GM19468 (cell line): ENCODE measurements around the gene TULP4.
"Not testable (repeated sequence)": the region's sequence is repeated elsewhere in the genome, so short reads cannot be mapped to it uniquely, and the experiment has no call there.

Experiments
- ATAC-seq: cut with Tn5 transposase; IDR thresholded peaks from one replicate; pipeline ENCODE4 v1.9.1; 2021; ENCODE audit warnings: mild to moderate bottlenecking, moderate library complexity, moderate number of reproducible peaks; ENCODE audit not compliant: unreplicated experiment; ENCODE audit errors: extremely low read depth

Gene TULP4

DNA sequence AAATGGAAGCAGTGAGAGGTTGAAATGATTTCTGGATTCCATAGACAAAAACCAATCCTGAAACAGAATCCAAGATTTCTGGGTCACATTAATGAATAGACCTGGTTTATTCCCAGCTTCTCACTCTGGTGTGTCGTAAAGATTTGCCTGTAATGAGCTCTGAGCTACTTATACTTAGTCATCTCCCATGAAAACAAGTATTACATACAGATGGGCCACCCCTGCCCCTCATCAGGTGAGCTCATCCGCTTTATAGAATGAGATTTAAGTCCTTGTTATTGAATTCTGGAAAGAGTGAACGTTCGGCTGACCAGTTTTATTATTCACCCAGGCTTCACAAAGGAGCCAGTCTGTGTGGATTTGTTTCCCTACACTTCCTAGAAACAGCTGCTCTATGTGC, 200.5 kb downstream of the TULP4 start:
- ATAC-seq = no peak

DNA sequence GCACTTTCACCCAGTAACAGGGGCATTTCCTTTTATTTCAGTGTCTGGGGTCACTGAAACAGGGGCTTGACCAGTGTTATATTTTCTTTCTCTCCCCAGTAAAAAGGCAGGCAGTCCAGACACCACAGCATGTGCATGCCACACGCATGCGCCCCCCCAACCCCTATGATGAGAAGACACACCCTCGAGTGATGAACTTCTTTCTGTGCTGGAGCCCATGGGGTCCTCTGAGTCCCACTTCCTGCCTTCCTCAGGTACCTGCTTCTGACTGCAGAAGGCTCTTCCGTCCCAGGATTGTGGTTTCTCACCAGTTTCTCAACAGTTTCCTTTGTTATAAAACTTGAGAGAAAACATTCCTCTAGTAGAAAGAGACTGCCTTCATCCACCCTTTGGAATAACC, 201.9 kb downstream of the TULP4 start:
- ATAC-seq = no peak

DNA sequence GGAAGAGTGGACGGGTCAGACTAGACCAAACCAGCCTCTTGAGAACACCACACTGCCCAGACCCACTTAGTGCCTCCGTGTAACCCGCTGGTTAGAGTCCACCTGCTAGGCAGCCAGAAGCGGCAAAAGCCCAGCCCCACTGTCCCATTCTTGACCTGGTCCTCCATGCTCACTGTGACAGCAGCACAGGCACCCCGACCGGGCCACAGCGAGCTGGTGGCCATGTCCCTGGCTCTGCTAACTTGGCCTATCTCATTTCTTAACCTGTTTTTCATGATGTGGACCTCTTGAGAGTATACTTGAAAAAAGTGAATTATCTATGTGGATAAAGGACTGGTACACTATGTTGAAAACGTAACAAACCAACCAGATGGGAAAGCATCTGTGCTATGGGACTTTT, 202.7 kb downstream of the TULP4 start:
- ATAC-seq = no peak

DNA sequence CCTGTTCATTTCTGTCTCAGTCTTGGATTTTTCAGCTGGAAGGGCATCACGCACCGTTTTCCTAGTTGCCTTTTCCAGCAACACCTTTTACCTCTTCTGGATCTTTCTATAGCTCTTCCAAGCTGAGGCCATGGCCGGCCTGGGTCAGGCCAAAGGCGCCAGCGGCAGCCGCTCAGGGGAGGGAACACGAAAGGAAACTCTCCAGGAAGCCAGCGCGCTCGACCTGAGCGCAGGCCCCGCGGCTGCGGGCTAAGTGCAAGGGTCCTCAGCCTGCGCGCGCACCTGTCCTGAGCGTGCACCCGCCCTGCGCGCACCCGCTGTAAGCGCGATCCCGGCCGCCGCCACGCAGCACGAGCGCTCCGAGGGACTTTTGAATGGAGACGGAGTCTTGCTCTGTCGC, 203.8 kb downstream of the TULP4 start:
- no peak for ATAC-seq

DNA sequence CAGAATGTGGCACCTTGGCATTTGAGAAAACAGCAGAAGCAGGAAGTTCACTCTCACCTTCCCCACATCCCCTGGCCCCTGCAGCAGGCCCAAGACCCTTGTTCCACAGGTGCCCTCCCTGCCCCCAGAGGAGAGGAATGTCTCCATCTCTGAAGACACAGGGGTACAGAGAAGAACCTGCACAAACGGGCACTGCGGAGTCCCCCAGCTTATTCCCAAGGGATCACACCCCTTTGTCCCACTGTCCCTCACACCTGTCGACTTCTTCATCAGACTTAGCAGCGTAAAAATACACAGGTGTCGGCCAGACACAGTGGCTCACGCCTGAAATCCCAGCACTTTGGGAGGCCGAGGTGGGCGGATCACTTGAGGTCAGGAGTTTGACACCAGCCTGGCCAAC, 204.8 kb downstream of the TULP4 start:
- ATAC-seq = no peak

DNA sequence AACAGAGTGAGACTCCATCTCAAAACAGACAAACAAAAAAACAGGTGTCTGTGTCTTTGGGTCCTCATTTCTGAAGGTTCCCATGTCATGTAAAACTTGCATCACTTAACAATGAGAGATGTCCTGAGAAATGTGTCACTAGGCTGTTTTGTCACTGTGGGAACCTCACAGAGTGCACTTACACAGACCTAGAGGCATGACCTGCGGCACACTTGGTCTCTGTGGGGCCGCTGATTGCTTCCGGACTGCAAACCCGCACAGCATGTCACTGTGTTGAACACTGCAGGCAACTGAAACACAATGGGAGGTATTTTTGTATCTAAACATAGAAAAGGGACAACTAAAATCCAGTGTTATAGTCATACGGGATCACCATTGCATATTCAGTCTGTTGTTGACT, 205.3 kb downstream of the TULP4 start:
- no peak for ATAC-seq

DNA sequence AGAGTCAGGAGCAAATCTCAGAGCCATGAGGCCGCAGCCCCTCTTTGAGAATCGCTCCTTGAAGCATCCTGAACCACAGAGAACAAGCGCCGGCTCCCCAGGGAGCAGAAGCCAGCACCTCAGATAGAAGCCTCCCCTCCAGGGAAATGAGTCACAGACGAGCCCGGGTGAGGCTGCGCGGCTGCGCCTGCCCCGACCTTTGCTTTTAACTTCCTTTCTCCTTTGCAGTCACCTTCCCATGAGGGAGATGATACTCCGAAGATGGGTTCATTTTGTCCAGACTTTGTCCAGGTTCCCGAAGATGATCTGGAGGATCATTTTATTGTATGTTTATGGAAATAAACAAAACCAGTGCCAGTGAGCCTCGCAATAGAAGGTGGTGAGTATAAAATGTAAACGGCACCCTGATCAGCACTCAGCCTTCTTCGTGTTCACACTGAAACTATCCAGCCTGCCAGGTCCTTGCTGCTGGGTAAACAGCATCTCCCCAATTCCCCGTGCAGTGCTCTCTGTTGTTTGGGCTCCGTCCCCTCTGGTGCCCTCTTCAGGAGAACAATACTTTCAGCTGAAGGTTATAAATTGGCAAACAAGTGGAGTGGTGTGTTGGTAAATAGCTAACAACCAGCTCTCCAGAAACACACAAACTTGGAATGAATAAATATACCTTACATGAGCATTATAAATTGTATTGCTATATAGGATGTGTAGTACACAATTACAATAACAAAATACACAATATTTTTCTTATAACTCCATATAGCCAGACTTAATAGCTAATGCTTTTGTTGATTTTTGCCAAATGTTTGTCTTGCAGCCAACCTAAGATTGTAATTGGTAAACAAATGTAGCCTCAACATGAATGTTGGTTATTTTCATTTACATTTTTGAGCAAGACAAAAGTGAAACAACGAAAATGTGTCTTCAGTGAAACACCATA, 206.2 kb downstream of the TULP4 start:
- peak; percentile 40 for ATAC-seq

DNA sequence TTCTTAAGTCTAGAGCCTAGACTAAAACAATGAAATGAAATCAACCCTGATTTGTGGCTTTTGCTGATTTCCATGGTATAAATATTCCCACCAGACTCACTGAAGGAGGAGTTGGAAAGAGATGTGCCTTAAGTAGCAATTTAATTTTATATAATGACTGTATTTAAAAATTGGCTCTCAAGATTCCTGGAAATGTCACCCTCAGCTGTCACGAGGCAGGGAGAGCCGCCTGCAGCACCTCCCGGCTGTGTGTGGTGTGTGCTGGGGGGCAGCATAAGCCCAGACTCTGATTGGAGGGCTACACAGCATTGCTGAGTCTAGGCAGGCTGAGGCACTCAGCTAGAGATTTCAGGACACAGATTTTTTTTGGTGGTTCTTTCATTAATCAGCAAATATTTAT, 207.0 kb downstream of the TULP4 start:
- ATAC-seq = no peak

DNA sequence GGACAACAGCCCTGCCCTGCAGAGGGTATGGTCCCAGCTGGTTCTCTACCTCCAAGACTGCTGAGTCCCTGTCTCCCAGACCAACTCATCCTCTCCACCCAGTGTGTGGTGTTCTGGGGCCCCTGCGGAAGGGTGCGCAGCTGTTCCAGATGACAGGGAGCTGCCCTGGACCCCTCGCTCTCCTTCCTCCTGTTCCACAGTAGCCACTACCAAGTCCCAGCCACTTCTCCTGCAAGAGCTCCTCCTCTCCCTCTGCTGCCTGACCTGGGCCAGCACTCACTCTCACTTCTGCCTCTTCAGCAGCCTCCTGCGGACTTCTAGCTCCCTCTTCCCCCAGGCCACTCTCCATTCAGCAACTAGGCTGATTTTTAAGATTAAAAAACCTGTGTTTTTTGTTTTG, 207.5 kb downstream of the TULP4 start:
- ATAC-seq = no peak

DNA sequence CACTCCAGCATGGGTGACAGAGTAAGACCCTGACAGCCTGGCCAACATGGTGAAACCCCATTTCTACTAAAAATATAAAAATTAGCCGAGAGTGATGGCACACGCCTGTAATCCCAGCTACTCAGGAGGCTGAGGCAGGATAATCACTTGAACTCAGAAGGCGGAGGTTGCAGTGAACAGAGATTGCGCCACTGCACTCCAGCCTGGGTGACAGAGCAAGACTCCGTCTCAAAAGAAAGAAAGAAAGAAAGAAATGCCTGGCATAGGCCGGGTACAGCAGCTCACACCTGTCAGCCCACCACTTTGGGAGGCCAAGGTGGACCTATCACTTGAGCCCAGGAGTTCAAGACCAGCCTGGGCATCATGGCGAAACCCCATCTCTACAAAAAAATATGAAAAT, 208.7 kb downstream of the TULP4 start:
- ATAC-seq = not testable (repeated sequence)

DNA sequence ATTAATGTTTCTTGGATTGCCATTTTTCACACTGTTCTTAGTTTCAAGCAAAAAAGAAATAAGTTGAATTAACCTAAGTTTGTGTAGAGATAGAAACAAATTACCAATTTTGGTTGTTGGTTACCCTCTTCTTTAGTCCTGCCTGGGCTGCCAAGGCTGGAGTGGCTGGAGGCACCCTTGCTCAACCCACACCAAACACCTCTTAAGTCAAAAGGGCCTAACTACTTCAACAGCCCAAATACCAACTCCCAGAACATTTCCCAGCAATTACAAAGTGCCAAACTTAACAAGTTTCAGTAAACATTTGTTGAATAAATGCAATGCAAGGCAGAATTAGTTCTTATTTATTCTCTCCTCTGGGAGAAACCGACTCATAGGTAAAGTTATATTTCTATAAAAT, 209.5 kb downstream of the TULP4 start:
- ATAC-seq = no peak

DNA sequence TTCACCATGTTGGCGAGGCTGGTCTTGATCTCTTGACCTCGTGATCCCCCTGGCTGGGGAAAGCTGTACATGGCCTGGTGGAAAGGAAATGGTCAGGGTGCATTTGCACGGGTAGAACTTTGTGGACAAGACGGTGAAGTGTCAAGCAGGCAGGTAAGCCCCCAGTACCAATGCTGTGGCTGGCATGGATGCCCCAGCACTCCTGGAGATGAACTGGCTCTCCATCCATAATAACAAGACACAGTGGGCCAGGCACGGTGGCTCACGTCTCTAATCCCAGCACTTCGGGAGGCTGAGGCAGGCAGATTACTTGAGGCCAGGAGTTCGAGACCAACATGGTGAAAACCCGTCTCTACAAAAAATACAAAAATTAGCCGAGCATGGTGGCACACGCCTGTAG, 210.4 kb downstream of the TULP4 start:
- ATAC-seq = no peak

DNA sequence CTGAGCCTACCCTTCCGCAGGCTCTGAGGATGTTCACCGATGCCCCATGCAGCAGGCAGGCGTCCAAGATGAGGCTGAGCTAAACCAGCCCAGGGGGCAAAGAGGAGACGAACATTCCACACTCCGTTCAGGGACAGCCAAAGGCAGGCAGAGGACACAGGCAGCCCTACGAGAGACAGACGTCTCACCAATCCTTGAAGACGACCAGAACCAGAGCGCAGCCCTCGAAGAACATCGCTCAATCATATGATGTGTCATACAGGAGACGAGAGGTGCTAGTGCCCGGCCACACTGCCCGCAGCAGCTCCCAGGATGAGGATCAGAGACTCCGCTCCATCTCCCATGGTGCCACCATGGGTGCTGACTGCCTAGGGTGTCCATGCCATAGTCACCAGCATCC, 212.0 kb downstream of the TULP4 start:
- no peak for ATAC-seq

DNA sequence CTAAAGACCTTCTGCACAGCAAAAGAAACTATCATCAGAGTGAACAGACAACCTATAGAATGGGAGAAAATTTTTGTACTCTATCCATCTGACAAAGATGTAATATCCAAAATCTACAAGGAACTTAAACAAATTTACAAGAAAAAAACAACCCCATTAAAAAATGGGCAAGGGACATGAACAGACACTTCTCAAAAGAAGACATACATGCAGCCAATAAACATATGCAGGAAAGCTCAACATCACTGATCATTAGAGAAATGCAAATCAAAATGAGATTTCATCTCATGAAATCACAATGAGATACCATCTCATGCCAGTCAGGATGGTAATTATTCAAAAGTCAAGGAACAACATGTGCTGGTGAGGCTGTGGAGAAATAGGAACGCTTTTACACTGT, 215.6 kb downstream of the TULP4 start:
- not testable (repeated sequence) for ATAC-seq

DNA sequence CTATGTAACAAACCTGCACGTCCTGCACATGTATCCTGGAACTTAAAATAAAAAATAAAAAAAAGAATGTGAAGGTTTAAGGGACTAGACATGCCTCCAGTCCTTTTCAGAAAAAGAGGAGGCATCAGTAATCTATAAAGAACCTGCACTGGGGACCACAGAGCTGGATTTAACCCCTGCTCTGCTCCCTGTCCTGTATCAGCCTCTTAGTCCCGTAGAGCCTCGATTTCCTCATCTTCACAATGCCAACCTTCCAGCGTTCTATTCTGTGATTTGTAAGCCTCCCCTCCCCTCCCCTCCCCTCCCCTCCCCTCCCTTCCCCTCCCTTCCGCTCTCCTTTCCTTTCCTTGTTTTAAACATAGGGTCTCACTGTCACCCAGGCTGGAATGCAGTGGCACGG, 216.6 kb downstream of the TULP4 start:
- no peak for ATAC-seq

DNA sequence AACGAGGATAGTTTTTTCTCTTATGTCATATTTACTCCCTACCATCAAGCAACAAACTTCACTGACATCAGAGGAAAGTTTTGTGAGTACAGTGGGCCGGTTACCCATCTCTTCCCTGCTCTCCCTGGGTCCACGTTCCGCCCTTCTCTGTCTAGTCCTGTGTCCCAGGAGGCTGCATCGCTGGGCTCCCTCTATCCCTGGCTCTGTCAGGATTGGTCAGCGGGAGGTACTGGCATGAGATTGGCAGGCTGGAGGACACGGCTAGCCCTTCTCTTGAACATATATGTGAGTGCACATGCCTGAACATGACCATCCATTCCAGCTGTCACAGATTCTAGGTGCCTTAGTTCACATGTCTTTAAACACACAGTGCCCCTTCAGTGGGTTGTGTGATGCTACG, 217.4 kb downstream of the TULP4 start:
- ATAC-seq = no peak

DNA sequence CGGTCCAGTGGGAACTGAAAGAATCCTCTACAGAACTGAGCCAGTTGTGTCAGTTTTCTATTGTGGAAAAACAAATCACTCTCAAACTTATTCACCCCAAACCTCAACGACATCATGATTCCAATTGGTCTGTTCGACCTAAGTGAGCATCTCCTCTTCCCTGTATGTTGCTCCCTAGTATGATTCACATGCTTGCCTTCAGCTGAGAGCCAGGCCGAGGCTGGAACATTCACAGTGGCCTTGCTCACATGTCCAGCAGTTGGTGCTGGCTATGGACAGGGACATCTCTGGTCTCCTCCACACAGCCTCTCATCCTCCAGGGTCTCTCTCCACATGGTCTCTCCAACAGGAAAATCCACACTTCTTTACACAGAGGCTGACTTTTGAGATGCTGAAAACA, 219.3 kb downstream of the TULP4 start:
- no peak for ATAC-seq

DNA sequence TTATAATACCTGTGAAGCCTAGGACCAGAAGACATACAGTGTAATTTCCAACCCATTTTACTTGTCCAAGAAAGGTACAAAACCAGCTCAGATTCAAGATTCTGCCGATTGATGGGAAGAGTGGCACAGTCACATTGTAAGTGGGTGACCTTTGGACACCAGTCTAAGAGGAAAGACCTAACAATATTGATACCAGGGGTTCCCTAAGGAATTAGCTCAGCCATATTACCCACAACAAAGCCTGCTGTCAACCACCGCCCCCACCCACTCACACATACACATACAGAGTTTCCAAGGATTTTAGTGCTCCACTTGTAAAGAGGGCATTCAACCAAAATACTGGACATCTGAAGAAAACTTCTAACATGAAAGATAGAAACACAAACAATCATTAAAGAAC, 219.7 kb downstream of the TULP4 start:
- ATAC-seq = no peak

DNA sequence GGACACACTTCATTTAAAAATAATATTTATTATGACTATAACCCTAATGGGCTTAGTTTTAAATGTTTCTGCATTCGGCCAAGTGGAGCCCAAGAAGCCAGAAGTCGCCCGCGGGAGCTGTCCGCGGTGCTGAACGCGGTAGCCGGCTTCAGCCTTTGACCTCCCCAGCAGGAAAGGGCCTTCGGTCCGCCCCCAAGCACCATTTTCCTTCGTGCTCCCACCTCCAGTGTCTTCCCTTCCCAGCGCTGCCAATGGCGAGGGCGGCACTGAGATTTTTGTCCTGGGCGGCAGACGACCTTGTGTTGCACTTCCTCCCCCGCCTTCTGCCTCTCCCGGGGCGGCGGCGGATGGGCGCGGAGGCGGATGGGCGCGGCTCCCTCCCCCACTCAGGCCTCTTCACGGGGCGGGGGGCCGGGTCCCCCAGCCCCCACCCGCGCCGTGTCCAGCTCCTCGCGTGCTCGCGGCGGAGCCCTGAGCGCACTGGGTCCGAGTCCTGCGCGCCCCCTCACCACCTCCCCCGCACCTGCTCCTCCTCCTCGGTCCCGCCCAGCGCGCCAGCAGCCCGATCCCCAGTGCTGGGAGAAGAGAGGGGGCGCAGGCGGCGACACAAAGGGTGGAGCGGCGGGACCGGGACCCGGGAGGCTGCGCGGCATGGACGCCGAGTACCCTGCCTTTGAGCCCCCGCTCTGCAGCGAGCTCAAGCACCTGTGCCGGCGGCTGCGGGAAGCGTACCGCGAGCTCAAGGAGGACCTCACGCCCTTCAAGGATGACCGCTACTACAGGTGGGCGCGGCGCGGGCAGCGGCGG, 224.0 kb downstream of the TULP4 start:
- no peak for ATAC-seq

DNA sequence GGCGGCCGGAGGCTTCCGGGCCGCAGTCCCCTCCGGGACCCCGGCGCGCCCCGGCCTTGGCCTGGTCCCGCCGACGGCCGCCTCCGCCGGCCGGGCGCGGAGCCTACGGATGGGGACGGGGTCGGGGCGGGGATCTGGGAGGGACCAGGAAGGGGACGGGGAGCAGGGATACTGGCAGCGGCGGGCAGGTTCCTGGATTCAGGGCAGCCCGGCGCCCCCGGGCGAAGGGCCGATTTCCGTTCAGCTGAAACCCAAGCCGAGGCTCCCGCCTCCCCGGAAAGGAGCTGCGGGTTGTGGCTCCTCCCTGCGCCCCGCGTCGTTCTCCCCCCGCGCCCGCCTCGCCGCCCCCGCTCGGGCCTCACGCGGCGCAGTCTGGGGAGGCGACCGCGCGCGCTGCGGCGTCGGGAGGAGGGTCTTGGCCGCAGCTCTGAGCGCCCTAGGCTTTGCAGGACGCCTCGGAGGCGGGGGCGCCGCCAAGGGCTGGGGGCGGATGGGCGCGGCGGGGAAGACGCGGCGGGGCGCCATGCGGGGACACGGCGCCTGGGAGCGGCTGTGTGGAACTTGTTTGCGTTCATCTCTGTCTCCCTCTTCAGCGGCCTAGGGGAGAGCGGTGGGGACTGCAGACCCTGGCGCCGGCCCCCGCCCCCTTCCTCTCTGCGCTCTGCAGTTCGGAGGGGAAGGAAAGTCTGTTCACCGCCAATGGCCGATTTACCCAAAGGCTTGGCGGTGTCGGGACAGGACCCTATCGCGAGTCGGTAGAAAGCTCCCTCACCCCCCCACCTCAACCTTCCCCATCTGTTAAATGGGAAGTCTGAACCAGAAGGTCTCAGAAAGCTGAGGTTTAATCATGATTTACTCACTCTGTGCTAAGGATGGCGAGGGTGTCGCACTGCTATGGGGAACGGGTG, 224.9 kb downstream of the TULP4 start:
- no peak for ATAC-seq
